ENCODE results near the gene CPEB4. TPM values are rescaled to one million over a fixed set of nuclear protein-coding genes. Genes with fewer than 3 reads are reported as not detected.

Gene CPEB4
- total RNA-seq, 1 donor from 2014 or later = 20.9 TPM

- Histone ChIP-seq H3K36me3 (ENCODE audit: control insufficient read depth, insufficient read depth, low read length) (no peaks in the 10 kb centered on the region), H3K27me3 (ENCODE audit: control insufficient read depth, insufficient read depth, low read length) (no peaks in the 10 kb centered on the region), H3K4me3 (ENCODE audit: low read depth, low read length) (no peak overlapping the region)
- TF ChIP-seq CTCF (IDR thresholded peaks at IDR 0.05; ENCODE audit: insufficient read depth, low read length, poor library complexity, severe bottlenecking) = no peak
- no peak for DNase-seq (ENCODE audit: low read depth)
These were observed 42.8 kb upstream of the CPEB4 start for GRCh38 chr5:173845321-173845720.

GRCh38 chr5:173846929-173847501 lies 41.1 kb upstream of the CPEB4 start:
- no peak for DNase-seq (ENCODE audit: low read depth)
- Histone ChIP-seq H3K27me3 (ENCODE audit: control insufficient read depth, insufficient read depth, low read length) (no peaks in the 10 kb centered on the region), H3K4me3 (ENCODE audit: low read depth, low read length) (no peak overlapping the region), H3K36me3 (ENCODE audit: control insufficient read depth, insufficient read depth, low read length) (no peaks in the 10 kb centered on the region)
- TF ChIP-seq CTCF (IDR thresholded peaks at IDR 0.05; ENCODE audit: insufficient read depth, low read length, poor library complexity, severe bottlenecking) = no peak

GRCh38 chr5:173848986-173849596 lies 39.1 kb upstream of the CPEB4 start:
- TF ChIP-seq CTCF (IDR thresholded peaks at IDR 0.05; ENCODE audit: insufficient read depth, low read length, poor library complexity, severe bottlenecking) = no peak
- Histone ChIP-seq H3K4me3 (ENCODE audit: low read depth, low read length) (no peak overlapping the region), H3K36me3 (ENCODE audit: control insufficient read depth, insufficient read depth, low read length) (no peaks in the 10 kb centered on the region), H3K27me3 (ENCODE audit: control insufficient read depth, insufficient read depth, low read length) (no peaks in the 10 kb centered on the region)
- DNase-seq (ENCODE audit: low read depth) = no peak

- no peak for TF ChIP-seq CTCF (IDR thresholded peaks at IDR 0.05; ENCODE audit: insufficient read depth, low read length, poor library complexity, severe bottlenecking)
- no peak overlapping the region for H3K4me3 ChIP-seq (ENCODE audit: low read depth, low read length)
- H3K36me3 ChIP-seq (ENCODE audit: control insufficient read depth, insufficient read depth, low read length) = no peaks in the 10 kb centered on the region
- no peaks in the 10 kb centered on the region for H3K27me3 ChIP-seq (ENCODE audit: control insufficient read depth, insufficient read depth, low read length)
- no peak for DNase-seq (ENCODE audit: low read depth)
These were observed 38.2 kb upstream of the CPEB4 start for GRCh38 chr5:173849908-173850307.

GRCh38 chr5:173850659-173851058 lies 37.5 kb upstream of the CPEB4 start:
- Histone ChIP-seq H3K4me3 (ENCODE audit: low read depth, low read length) (no peak overlapping the region), H3K27me3 (ENCODE audit: control insufficient read depth, insufficient read depth, low read length) (no peaks in the 10 kb centered on the region), H3K36me3 (ENCODE audit: control insufficient read depth, insufficient read depth, low read length) (no peaks in the 10 kb centered on the region)
- TF ChIP-seq CTCF (IDR thresholded peaks at IDR 0.05; ENCODE audit: insufficient read depth, low read length, poor library complexity, severe bottlenecking) = no peak
- DNase-seq (ENCODE audit: low read depth) = no peak

All from kidney epithelial cell (primary cell).